Measurements from ENCODE around the gene ZBTB7C.

Gene ZBTB7C

GRCh38 chr18:48131042-48131441 is 278.1 kb downstream of the ZBTB7C start:
- no peak overlapping the region for H3K4me3 ChIP-seq (ENCODE audit: low read depth, low read length)

- H3K4me3 ChIP-seq (ENCODE audit: low read depth, low read length): no peak overlapping the region
These were observed 279.5 kb downstream of the ZBTB7C start for GRCh38 chr18:48129621-48130082.

DNA sequence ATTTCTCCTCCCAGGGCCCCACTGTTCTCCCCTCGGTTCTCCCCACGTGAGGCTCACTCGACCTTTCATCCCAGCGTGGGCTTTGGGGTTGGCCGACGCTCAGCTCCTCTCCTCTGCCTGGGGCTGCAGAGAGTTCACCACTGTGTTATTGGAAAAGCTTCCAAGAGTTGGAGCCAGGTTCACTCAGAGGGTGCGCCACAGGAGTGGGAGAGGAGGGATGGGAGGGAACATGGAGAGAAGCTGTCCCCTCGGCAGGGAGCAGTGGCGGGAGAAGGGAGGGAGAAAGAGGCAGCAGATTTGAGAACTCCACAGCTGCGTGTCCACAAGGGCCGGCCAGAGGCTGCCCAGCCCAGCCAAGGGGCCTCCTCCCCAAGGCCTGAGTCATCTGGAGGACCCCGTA is 281.6 kb downstream of the ZBTB7C start:
- no peak overlapping the region for H3K4me3 ChIP-seq (ENCODE audit: low read depth, low read length)

- no peak overlapping the region for H3K4me3 ChIP-seq (ENCODE audit: low read depth, low read length)
These were observed 282.9 kb downstream of the ZBTB7C start for GRCh38 chr18:48126240-48126639.

DNA sequence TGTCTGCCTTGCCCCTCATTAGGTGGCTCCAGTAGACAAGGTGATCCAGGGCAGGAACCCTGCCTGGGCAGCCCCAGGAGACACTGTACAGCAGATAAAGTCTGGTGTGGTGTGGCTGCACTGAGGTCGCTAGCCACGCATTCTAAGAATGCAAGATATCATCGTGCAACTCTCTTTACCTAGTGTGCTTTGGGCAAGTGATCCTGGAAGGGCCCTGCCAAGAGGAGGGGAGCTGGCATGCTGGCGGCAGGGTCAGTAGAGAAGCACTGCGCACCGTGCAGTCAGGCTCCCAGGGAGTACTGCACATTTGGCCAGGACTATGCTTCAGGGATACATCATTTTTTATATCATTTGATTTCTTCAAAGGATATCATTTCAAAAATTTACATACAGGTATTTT is 283.5 kb downstream of the ZBTB7C start:
- H3K4me3 ChIP-seq (ENCODE audit: low read depth, low read length): no peak overlapping the region

DNA sequence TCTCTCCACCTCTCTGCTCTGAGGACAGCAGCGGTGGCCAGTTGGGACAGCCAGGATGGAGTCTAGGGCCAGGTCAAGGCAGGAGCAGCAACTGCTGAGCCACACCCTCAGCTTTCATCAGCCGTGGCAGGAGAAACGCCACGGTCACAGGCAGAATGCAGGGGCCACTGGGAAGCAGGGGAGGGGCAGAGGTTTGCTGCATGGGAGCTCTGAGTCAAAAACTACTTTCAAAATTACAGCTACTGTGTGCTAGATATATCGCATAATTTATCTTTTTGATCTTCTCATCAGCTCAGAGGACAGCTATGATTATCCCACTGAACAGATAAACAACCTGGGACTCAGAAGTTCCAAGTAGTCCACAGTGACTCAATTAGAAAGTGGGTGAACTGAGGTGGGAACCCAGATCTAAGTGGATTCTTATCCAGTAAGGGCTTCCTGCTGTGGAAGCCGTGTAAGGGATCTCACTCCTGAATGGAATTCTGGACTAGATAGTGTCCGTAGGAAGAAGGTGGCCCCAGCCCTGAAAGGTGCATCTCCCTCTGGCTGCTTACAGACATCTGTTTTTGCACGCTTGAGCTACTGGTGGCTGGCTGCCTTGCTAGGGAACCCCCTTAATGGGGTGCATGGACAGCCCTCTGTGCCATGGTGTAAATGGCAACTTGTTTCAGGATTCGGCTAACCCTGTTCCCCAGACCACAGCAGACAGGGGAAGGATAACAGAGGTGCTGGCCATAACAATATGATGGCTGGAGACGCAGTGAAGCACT is 284.1 kb downstream of the ZBTB7C start:
- no peak overlapping the region for H3K4me3 ChIP-seq (ENCODE audit: low read depth, low read length)

DNA sequence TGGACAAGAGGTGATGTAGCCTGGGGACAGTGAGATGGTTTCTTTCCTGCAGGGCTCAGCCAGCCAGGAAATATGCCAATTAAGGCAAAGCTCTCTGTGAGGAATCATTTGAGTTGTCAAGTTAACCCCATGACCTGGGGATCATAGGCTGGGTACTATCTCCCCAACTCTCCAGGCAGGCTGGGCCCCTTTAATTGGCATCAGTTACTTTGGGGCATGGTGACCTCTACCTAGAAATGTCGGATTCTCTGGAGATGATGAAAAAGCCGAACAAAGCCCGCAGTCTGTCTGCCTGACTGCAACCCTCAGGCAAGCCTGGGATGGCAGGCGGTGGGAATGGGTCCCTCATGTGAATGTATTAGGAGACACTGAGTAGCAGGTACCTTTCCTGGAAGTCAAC is 285.2 kb downstream of the ZBTB7C start:
- no peak overlapping the region for H3K4me3 ChIP-seq (ENCODE audit: low read depth, low read length)

- H3K4me3 ChIP-seq (ENCODE audit: low read depth, low read length): no peak overlapping the region
These were observed 285.9 kb downstream of the ZBTB7C start for GRCh38 chr18:48123324-48123723.

DNA sequence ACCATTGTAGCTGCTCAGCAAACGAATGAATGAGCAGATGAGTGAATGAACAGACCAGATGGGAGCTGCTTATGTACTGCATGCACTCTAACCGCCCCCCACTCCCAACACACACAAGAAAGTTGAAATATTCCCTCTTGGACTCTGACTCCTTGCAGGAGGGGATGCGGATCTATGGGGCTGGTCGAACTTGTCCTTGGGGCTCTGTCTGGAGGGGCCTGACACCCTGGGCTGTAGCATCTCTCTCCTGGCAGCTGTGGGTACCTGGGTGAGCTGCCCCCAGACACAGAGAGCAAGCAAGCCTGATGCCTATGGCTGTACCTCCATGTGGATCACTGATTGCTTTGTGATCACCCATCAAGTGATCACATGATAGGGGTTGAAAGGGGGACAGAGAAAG is 286.4 kb downstream of the ZBTB7C start:
- H3K4me3 ChIP-seq (ENCODE audit: low read depth, low read length): no peak overlapping the region

DNA sequence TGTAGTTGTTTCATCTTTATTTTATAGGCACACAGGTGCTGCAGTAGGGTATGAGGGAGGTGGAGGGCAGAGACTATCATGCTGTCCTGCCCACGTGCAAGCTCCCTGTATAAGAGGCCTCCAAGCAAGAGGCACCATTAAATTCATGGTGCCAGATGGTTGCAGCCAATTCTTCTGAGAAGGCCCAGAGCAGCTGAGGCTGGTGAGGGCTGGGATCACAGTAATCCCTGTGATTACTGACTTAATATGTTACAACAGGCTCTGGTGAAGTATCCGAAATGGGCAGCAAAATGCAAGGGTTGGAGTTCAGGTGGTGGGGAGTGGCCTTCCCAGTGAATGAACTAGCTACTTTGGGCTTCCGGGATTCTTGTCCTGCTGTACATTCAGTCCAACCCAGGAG is 286.8 kb downstream of the ZBTB7C start:
- H3K4me3 ChIP-seq (ENCODE audit: low read depth, low read length): no peak overlapping the region

- no peak overlapping the region for H3K4me3 ChIP-seq (ENCODE audit: low read depth, low read length)
These were observed 287.4 kb downstream of the ZBTB7C start for GRCh38 chr18:48121752-48122151.

DNA sequence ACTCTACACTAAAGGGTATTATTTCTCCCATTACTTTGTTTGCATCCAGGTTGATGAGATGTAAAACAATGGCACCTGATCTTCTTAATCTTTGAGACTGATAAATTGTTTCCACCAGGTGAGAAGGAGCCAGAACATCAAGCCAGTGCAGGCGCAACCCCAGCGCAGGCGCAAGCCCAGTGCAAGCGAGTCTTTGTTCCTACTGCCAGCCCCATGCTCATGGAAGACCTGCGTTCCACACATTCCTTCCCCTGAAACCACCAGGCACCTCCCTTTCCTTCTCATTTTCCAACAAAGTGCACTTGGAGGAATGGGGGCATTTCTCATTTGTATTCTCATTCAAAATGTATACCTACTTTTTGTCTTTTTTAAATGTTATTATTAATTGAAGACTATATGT is 290.0 kb downstream of the ZBTB7C start:
- H3K4me3 ChIP-seq (ENCODE audit: low read depth, low read length): no peak overlapping the region

GRCh38 chr18:48116873-48117630 is 292.1 kb downstream of the ZBTB7C start:
- H3K4me3 ChIP-seq (ENCODE audit: low read depth, low read length): no peak overlapping the region

DNA sequence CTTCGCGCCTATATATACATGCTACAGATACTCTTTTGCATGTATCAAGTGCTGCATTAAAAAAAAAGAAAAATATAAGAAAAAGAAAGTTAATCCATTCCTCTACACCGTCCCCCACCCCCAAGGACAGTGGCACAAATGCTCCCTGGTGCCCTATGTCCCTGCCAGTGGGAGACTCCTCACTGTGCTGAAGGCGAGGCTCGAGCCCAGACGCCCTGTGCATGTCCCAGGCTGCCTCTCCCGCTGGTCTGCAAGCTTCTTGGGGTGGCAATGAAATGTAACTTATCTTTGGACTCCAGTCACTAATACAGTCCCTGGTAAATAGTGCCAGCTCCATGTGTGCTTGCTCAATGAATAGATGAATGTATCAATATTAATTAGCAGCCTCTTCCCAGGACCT is 293.2 kb downstream of the ZBTB7C start:
- H3K4me3 ChIP-seq (ENCODE audit: low read depth, low read length): no peak overlapping the region

DNA sequence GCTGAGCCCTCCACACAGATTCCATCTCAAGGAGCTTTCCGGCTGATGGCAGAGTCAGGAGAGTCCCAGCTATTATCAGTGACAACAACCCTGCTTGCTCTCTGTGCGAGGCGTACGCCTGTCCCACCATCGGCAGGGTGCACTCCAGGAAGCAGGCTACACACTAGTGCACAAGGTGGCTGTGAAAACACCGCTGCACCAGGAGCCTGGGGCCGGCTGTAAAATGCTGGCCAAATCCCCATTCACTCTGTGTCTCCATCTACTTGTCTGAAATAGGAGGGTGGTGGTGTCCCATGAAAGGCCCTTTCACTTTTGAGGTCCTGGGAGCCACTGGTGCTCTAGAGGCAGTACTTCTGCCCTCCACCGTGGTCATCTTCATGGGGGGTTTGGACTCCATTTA is 295.5 kb downstream of the ZBTB7C start:
- no peak overlapping the region for H3K4me3 ChIP-seq (ENCODE audit: low read depth, low read length)

DNA sequence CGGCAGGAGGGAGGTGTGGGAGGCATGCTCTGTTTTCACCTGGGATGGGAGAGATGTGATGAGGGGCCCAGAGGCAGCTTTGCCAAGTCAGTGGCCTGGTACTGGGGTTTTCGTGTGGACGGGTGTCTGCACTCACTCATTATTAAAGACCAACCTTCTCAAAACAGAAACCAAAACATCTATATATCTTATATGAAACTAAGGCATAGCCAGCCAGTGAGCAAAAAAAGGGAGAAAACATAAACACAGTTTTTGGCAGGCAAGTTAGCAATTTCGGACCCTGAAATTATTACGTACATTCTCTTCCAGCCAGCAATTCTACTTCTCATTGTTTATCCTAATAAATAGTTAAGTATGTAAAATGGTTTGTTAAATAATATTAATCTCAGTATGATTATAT is 297.6 kb downstream of the ZBTB7C start:
- no peak overlapping the region for H3K4me3 ChIP-seq (ENCODE audit: low read depth, low read length)

DNA sequence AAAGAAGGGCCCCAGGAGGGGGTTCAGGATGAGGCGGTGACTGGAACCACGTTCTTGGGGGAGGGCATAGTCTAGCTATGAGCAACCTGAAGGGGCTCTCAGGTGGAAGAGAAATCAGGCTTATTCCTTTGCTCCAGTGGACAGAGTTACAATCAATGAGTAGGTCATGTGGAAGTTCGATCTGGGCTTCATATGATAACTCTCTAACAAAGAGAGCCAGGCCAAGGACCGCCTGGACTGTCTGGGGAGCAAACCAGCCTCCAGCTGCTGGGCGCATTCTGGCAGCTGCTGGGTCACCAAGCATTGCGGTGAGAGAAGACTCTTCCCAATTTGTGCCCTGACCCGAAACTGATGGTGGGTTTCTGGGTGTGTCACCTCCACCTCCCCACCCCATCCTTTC is 298.4 kb downstream of the ZBTB7C start:
- H3K4me3 ChIP-seq (ENCODE audit: low read depth, low read length): no peak overlapping the region

- H3K4me3 ChIP-seq (ENCODE audit: low read depth, low read length): no peak overlapping the region
These were observed 299.2 kb downstream of the ZBTB7C start for GRCh38 chr18:48109961-48110493.

DNA sequence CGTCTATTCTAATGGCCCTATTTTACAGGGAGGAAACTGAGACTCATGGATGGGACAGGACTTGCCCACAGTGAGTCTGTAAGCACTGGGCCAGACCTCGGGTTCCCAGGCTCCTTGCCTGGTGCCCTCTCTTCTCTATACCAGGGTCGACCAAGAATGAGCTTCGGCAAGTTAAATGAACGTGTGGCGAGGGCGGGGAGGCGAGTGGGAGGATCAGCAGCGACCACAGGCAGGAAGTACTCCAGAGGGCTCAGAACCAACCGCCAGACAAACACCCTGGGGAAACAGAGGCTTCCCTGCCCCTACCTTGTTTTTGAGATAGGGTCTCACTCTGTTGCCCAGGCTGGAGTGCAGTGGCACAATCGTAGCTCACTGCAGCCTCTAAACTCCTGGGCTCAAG is 301.0 kb downstream of the ZBTB7C start:
- no peak overlapping the region for H3K4me3 ChIP-seq (ENCODE audit: low read depth, low read length)

DNA sequence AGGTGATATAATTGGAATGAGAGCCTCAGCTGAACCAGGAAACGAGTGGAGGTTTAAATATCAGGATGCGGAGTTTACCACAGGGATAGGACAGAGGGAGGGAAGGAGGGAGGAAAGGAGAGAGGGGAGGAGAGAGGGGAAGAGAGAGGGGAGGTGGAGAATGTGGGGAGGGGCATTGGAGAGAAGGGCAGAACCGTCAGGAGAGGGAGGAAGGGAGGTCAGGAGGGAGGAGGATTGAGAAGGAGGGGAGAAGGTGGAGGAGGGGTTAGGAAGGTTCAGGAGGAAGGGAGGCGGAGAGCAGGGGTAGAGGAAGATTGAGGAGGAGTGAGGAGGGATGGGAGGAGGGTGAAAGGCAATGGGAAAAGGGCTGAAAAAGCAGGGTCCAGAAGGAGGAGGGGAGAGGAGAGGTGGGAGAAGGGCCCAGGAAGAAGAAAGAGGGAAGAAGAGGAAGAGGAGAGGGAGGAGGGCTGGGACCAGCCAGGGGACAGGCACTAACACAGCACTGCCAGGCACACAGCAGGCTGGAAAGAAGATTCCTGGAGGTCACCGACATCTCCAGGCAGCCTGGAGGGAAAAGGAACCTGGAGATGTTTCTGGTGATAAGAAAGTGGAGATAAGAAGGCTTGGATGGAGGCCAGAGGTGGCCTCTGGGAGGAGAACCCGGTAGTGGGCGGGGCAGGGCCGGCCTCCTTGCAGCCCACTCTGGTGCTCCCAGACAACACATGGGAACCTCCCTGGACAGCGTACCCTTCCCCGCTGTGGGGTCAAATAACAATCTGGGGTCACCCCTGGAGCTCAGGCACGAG is 302.0 kb downstream of the ZBTB7C start:
- no peak overlapping the region for H3K4me3 ChIP-seq (ENCODE audit: low read depth, low read length)

DNA sequence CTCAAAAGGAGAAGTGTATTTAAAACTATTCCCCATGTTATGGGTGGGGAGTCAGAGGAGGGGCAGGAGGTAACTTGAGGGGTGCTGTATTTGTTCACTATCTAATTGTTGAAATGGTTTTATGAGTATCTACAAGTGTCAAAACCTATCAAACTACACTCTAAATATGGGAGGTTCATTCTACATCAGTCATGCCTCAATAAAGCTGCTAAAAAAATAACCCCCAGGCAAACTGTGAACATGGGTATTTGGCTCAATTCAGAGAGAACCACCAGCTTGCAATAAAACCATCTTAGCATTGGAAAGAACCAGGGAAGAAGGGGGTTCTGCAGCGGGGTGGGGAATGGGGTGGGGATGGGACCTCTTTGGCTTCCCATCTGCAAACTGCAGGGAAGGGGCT is 302.7 kb downstream of the ZBTB7C start:
- H3K4me3 ChIP-seq (ENCODE audit: low read depth, low read length): no peak overlapping the region

All from iPS-11a (cell line).